ENCODE measurements around the gene NPAS2. TPM values are rescaled to one million over a fixed set of nuclear protein-coding genes. Genes with fewer than 3 reads are reported as not detected.

NPAS2 gene
- total RNA-seq, 1 experiment from 2014 or later, result 12.3 TPM

DNA sequence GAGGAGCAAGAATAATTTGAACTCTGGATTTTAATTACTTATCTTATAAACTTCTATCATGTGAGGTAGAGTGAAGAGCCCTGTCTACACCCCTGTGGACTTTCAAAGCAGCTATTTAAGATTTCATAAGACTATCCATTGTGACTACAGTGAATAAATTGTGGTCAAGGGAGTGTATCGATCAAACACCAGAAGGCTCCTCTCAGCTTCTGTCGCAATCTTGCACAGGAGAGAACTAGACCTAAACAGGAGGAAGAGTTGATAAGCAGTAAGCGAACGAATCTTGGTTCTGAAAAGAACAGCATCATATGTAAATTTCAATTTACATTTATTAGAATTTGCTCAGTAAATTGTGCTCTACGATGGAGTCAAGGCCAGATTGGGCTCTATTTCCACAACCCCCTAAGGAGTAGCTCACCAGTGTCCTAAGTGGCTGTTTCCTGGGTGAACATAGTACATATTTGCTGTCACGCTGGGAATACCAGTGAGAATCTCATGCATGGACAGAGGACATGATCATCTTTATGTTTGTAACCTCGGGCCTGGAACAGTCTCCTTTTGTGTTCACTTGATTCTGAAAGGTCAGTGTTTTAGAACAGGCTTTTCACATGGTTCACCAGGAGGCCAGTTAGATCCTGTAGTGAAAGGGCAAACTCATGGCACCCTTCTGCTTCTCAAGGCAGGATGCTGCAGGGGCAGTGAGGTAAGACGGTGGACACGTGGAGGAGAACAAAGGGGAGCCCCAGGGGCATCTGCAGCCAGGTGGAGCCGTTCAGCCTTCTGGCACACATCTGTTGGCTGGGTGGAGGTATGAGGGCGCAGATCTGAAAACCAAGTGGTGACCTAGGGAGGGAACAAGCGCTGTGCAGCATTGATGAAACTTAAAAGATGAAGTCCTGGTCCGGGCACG lies 33.3 kb downstream of the NPAS2 start:
- POLR2A ChIA-PET, result no interaction called here
- intact Hi-C loops (cut with micrococcal nuclease), result no loop called here
- CTCF ChIA-PET, result interaction anchor here (1.1 kb wide), 1 partner anchor 11 kb away, joined by 5 read pairs; no protein-coding TSS in a partner anchor

DNA sequence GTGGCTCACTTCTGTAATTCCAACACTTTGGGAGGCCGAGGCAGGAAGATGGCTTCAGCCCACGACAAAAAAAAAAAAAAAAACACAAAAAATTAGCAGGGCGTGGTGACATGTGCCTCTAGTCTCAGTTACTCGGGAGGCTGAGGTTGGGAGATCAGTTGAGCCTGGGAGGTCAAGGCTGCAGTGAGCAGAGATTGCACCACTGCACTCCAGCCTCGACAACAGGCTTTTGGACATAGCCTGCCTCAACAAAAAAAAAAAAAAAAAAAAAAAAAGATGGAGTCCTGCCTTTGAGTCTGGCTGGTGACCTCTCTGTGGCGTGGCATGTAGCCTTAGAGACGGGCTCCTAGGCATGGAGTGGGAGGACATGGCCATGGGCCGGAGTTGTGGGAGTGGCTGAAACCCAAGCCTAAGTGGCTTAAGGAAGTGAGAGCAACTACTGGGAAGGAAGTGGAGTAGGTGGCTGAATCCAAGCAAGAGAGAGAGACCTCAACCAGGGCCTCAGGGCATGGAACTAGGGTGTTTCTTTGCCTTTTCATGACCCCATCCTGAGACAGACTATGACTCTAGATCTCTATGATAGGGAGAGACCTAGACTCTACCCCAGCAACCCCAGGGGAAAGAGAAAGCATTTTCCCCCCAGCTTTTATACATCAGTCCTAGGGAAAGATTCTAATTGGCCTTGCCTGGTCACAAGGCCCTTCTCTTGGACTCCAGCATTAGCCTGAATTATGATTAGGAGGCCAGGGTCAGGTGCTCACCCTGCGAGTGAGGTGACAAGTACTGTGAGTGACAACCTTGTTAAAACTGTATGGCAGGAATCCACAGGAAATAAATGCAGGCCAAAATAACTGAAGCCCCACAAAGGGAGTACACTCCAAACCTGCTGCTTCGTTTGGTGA lies 34.2 kb downstream of the NPAS2 start:
- ChIA-PET CTCF (no interaction called here), POLR2A (interaction anchor here (0.6 kb wide), 1 partner anchor 131 kb away, joined by 3 read pairs; no protein-coding TSS in a partner anchor)
- Mint-ChIP-seq H3K4me1 (ENCODE audit: insufficient read depth, unreplicated experiment) (peaks cover 5% of the 10 kb centered on the region), H3K36me3 (ENCODE audit: insufficient read depth, unreplicated experiment) (no peaks in the 10 kb centered on the region), H3K27ac (ENCODE audit: low read depth, unreplicated experiment) (no peak overlapping the region), H3K27me3 (ENCODE audit: insufficient read depth, unreplicated experiment) (no peaks in the 10 kb centered on the region), H3K4me3 (ENCODE audit: unreplicated experiment) (no peak overlapping the region), H3K9me3 (ENCODE audit: unreplicated experiment) (no peaks in the 10 kb centered on the region)
- BruUV-seq (replicated peaks), result no TSS peak
- no peak for DNase-seq (ENCODE audit: unreplicated experiment)
- TF ChIP-seq, protein P1, sequence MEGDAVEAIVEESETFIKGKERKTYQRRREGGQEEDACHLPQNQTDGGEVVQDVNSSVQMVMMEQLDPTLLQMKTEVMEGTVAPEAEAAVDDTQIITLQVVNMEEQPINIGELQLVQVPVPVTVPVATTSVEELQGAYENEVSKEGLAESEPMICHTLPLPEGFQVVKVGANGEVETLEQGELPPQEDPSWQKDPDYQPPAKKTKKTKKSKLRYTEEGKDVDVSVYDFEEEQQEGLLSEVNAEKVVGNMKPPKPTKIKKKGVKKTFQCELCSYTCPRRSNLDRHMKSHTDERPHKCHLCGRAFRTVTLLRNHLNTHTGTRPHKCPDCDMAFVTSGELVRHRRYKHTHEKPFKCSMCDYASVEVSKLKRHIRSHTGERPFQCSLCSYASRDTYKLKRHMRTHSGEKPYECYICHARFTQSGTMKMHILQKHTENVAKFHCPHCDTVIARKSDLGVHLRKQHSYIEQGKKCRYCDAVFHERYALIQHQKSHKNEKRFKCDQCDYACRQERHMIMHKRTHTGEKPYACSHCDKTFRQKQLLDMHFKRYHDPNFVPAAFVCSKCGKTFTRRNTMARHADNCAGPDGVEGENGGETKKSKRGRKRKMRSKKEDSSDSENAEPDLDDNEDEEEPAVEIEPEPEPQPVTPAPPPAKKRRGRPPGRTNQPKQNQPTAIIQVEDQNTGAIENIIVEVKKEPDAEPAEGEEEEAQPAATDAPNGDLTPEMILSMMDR (IDR thresholded peaks at IDR 0.05; ENCODE audit: unreplicated experiment), result no peak
- intact Hi-C loops (cut with micrococcal nuclease), result no loop called here

More for the DNA sequence above, 33.3 kb downstream of the NPAS2 start:
- Mint-ChIP-seq H3K27ac (ENCODE audit: low read depth, unreplicated experiment) (no peak overlapping the region), H3K4me3 (ENCODE audit: unreplicated experiment) (no peak overlapping the region), H3K27me3 (ENCODE audit: insufficient read depth, unreplicated experiment) (no peaks in the 10 kb centered on the region), H3K4me1 (ENCODE audit: insufficient read depth, unreplicated experiment) (peaks cover 5% of the 10 kb centered on the region), H3K9me3 (ENCODE audit: unreplicated experiment) (no peaks in the 10 kb centered on the region), H3K36me3 (ENCODE audit: insufficient read depth, unreplicated experiment) (no peaks in the 10 kb centered on the region)
- no TSS peak for BruUV-seq (replicated peaks)
- TF ChIP-seq, protein P1 (IDR thresholded peaks at IDR 0.05; ENCODE audit: unreplicated experiment), result no peak
- DNase-seq (ENCODE audit: unreplicated experiment), result no peak

DNA sequence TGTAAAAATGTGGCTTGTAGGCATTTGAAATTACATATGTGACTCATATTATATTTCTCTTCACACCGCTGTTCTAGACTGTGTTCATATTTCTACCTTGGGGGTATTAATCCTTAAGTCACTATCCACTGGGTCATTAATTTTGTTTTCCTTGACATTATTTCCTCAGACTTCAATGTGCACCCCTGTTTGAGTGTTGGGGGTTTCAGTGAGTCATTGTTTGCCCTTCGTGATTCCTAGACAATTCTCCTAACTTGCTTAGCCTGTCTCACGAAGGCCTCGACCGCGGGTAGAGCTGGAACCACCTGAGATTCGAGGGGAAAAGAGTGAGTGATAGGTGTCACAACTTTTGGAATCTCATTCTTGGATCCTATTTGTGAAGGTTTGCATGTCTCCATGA lies 35.1 kb downstream of the NPAS2 start:
- H3K9me3 Mint-ChIP-seq (ENCODE audit: unreplicated experiment), result no peaks in the 10 kb centered on the region
- H3K27ac Mint-ChIP-seq (ENCODE audit: low read depth, unreplicated experiment), result no peak overlapping the region
- TF ChIP-seq, protein P1 (IDR thresholded peaks at IDR 0.05; ENCODE audit: unreplicated experiment), result no peak
- BruUV-seq (replicated peaks), result no TSS peak
- DNase-seq (ENCODE audit: unreplicated experiment), result no peak
- POLR2A ChIA-PET, result interaction anchor here (1.1 kb wide), 1 partner anchor 10 kb away, joined by 3 read pairs; no protein-coding TSS in a partner anchor
- intact Hi-C loops (cut with micrococcal nuclease), result no loop called here
- peaks cover 5% of the 10 kb centered on the region for H3K4me1 Mint-ChIP-seq (ENCODE audit: insufficient read depth, unreplicated experiment)
- no peak overlapping the region for H3K4me3 Mint-ChIP-seq (ENCODE audit: unreplicated experiment)
- H3K27me3 Mint-ChIP-seq (ENCODE audit: insufficient read depth, unreplicated experiment), result no peaks in the 10 kb centered on the region
- CTCF ChIA-PET, result no interaction called here
- H3K36me3 Mint-ChIP-seq (ENCODE audit: insufficient read depth, unreplicated experiment), result no peaks in the 10 kb centered on the region

DNA sequence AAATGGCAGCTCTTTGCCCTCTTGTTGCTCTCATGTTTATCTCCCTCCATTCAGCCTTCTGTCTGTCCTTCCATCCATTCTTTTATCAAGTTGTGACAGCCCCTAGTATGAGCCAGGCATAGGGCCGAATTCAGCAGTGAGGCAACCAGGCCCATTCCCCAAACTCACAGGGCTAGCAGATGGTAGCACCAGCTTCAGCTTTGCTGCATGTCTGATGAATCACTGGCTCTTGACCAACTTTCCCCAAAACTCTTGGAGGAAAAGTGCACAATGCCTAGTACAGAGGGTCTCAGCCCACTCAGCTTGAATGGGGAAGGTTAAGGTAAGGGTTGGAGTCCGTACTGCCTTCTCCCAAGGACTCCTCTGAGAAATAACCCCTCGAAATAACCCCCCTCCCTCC lies 35.7 kb downstream of the NPAS2 start:
- CTCF ChIA-PET, result interaction anchor here (1.1 to 1.6 kb wide), 2 partner anchors 15 to 246 kb away, joined by 3 to 4 read pairs; no protein-coding TSS in a partner anchor
- TF ChIP-seq, protein P1 (IDR thresholded peaks at IDR 0.05; ENCODE audit: unreplicated experiment), result no peak
- DNase-seq (ENCODE audit: unreplicated experiment), result no peak
- POLR2A ChIA-PET, result interaction anchor here (1.1 kb wide), 1 partner anchor 10 kb away, joined by 3 read pairs; no protein-coding TSS in a partner anchor
- no peak overlapping the region for H3K4me3 Mint-ChIP-seq (ENCODE audit: unreplicated experiment)
- intact Hi-C loops (cut with micrococcal nuclease), result no loop called here
- H3K4me1 Mint-ChIP-seq (ENCODE audit: insufficient read depth, unreplicated experiment), result peaks cover 5% of the 10 kb centered on the region
- H3K27me3 Mint-ChIP-seq (ENCODE audit: insufficient read depth, unreplicated experiment), result no peaks in the 10 kb centered on the region
- H3K9me3 Mint-ChIP-seq (ENCODE audit: unreplicated experiment), result no peaks in the 10 kb centered on the region
- no TSS peak for BruUV-seq (replicated peaks)
- no peak overlapping the region for H3K27ac Mint-ChIP-seq (ENCODE audit: low read depth, unreplicated experiment)
- no peaks in the 10 kb centered on the region for H3K36me3 Mint-ChIP-seq (ENCODE audit: insufficient read depth, unreplicated experiment)

Measured in MCF 10A (cell line).